HCT116 (cell line): ENCODE data around the gene PI4KA. TPM values are rescaled to one million over a fixed set of nuclear protein-coding genes. Genes with fewer than 3 reads are reported as not detected.

Source experiments
- ATAC-seq: fragments of 200-7000 bp; cut with Tn5 transposase; 2 replicates; pipeline ENCODE4 v1.9.1; 2020; ENCODE audit warnings: mild to moderate bottlenecking, moderate library complexity
- BruUV-seq: library from RNA; stranded (reverse); fragments of 400-500 nt; replicated peaks from 2 replicates; lab custom pipeline; 2021; lab: Mats Ljungman, UMichigan
- CTCF ChIA-PET: fragments of 300-600 bp; sonication (Branson Sonifier 250); formaldehyde crosslinking; loops from one replicate; lab custom pipeline; 2021; ENCODE audit warnings: antibody characterized with exemption; lab: Charles Lee
- POLR2A ChIA-PET: fragments of 300-600, 350-600 bp; sonication (Branson Sonifier 250); formaldehyde crosslinking; loops from one replicate; lab custom pipeline; 2021; ENCODE audit warnings: antibody characterized with exemption; lab: Charles Lee
- RAD21 ChIA-PET, 2 experiments: fragments of 300-600 bp; sonication (Branson Sonifier 250); formaldehyde crosslinking; loops; one replicate each; lab custom pipeline; 2023; ENCODE audit warnings: low total read pairs in 2 of 2; ENCODE audit not compliant: uncharacterized antibody in 2 of 2, unreplicated experiment in 2 of 2, low non-redundant PET in 1 of 2; lab: Charles Lee
- DNase-seq: peaks from one replicate; pipeline ENCODE4 v3.0.0-alpha.2; 2010; ENCODE audit warnings: low read depth, low spot score
- H2AFZ ChIP-seq: fragments of 200-600 bp; shearing (Covaris generic), sonication (generic); 2 replicates; pipeline ENCODE4 v1.6.1; 2017; ENCODE audit warnings: low read depth, mixed run types, mixed read lengths, antibody characterized with exemption, low read length; ENCODE audit not compliant: poor library complexity, severe bottlenecking
- H3K27ac ChIP-seq: 2 replicates; pipeline ENCODE4 v1.5.1; 2012; ENCODE audit warnings: low read depth, low read length
- H3K27me3 ChIP-seq: fragments of 200-600 bp; sonication (generic); 2 replicates; pipeline ENCODE4 v1.6.1; 2016; ENCODE audit warnings: mixed run types, low read length, mixed read lengths; ENCODE audit not compliant: insufficient read depth
- H3K36me3 ChIP-seq, 2 experiments: fragments of 200-500 bp in 1 of 2; fragments of 200-600 bp in 1 of 2; sonication (Bioruptor generic) in 1 of 2; sonication (generic) in 1 of 2; 2 replicates each; pipeline versions ENCODE4 v1.5.1 to v1.6.1; 2014 to 2016; ENCODE audit warnings: low read length in 2 of 2, inconsistent platforms in 1 of 2, mixed read lengths in 1 of 2, mixed run types in 1 of 2; ENCODE audit not compliant: insufficient read depth in 2 of 2, control insufficient read depth in 1 of 2
- H3K4me1 ChIP-seq, 2 experiments: fragments of 200-600 bp in 1 of 2; sonication (generic) in 1 of 2; 2 replicates each; pipeline versions ENCODE4 v1.5.1 to v1.6.1; 2012 to 2017; ENCODE audit warnings: low read length in 2 of 2, inconsistent platforms in 1 of 2, mild to moderate bottlenecking in 1 of 2, mixed read lengths in 1 of 2, mixed run types in 1 of 2, moderate library complexity in 1 of 2; ENCODE audit not compliant: insufficient read depth in 2 of 2, control insufficient read depth in 1 of 2
- H3K4me2 ChIP-seq: fragments of 200-600 bp; sonication (generic); 2 replicates; pipeline ENCODE4 v1.6.1; 2017; ENCODE audit warnings: mixed run types, low read length, mixed read lengths
- H3K4me3 ChIP-seq, 2 experiments: fragments of 200-600 bp in 1 of 2; sonication (generic) in 1 of 2; replicated peaks in 1 of 2; 2 replicates each; pipeline ENCODE4 v1.5.1; 2011 to 2016; ENCODE audit warnings: low read length in 2 of 2, control low read depth in 1 of 2, low read depth in 1 of 2, mild to moderate bottlenecking in 1 of 2, mixed read lengths in 1 of 2, mixed run types in 1 of 2
- H3K79me2 ChIP-seq: fragments of 200-600 bp; sonication (generic); 2 replicates; pipeline ENCODE4 v1.6.1; 2017; ENCODE audit warnings: mild to moderate bottlenecking, mixed run types, low read length, moderate library complexity, mixed read lengths; ENCODE audit not compliant: insufficient read depth
- H3K9ac ChIP-seq: fragments of 200-600 bp; sonication (generic); 2 replicates; pipeline ENCODE4 v1.6.1; 2016; ENCODE audit warnings: low read length, mixed read lengths
- H3K9me2 ChIP-seq: fragments of 200-600 bp; sonication (generic), shearing (Covaris generic); 2 replicates; pipeline ENCODE4 v1.6.1; 2017; ENCODE audit warnings: mixed run types, mild to moderate bottlenecking, moderate library complexity; ENCODE audit not compliant: insufficient read depth
- H3K9me3 ChIP-seq, 2 experiments: fragments of 200-500 bp in 1 of 2; fragments of 200-600 bp in 1 of 2; sonication (Bioruptor generic) in 1 of 2; sonication (generic) in 1 of 2; 2 replicates each; pipeline ENCODE4 v1.6.1; 2014 to 2017; ENCODE audit warnings: low read length in 2 of 2, mixed read lengths in 2 of 2, inconsistent platforms in 1 of 2, low read depth in 1 of 2, mild to moderate bottlenecking in 1 of 2, mixed run types in 1 of 2, moderate library complexity in 1 of 2; ENCODE audit not compliant: control insufficient read depth in 1 of 2, insufficient read depth in 1 of 2
- H4K20me1 ChIP-seq: fragments of 200-600 bp; sonication (generic), shearing (Covaris generic); 2 replicates; pipeline ENCODE4 v1.6.1; 2017; ENCODE audit warnings: mixed run types, mild to moderate bottlenecking, moderate library complexity; ENCODE audit not compliant: insufficient read depth
- CEBPB ChIP-seq: IDR thresholded peaks from 2 replicates; pipeline ENCODE4 v1.6.1; 2012; ENCODE audit warnings: low read depth
- CTCF ChIP-seq, 3 experiments: fragments of 200-600 bp in 1 of 3; sonication (generic) in 1 of 3; IDR thresholded peaks in 2 of 3; conservative IDR thresholded peaks in 1 of 3; 2 replicates each; pipeline ENCODE4 v1.5.1; 2012 to 2017; ENCODE audit warnings: low read depth in 2 of 3, low read length in 2 of 3, antibody characterized with exemption in 1 of 3, borderline replicate concordance in 1 of 3, control low read depth in 1 of 3, mild to moderate bottlenecking in 1 of 3, mixed read lengths in 1 of 3, mixed run types in 1 of 3, moderate library complexity in 1 of 3; ENCODE audit not compliant: insufficient read depth in 1 of 3
- EGR1 ChIP-seq: IDR thresholded peaks from 2 replicates; pipeline ENCODE4 v1.6.1; 2012; ENCODE audit warnings: low read depth
- ELF1 ChIP-seq: IDR thresholded peaks from 2 replicates; pipeline ENCODE4 v1.6.1; 2012; ENCODE audit warnings: low read depth, borderline replicate concordance
- EZH2 ChIP-seq: fragments of 200-600 bp; sonication (generic); IDR thresholded peaks from 2 replicates; pipeline ENCODE4 v1.6.1; 2017; ENCODE audit warnings: antibody characterized with exemption, mixed run types
- EZH2phosphoT487 ChIP-seq: fragments of 200-600 bp; IDR thresholded peaks from 2 replicates; pipeline ENCODE4 v1.6.1; 2018; ENCODE audit warnings: antibody characterized with exemption, borderline replicate concordance
- FOSL1 ChIP-seq: IDR thresholded peaks from 2 replicates; pipeline ENCODE4 v1.6.1; 2012; ENCODE audit warnings: low read depth
- JUND ChIP-seq: IDR thresholded peaks from 2 replicates; pipeline ENCODE4 v1.6.1; 2012
- MAX ChIP-seq: IDR thresholded peaks from 2 replicates; pipeline ENCODE4 v1.6.1; 2012
- POLR2AphosphoS5 ChIP-seq: IDR thresholded peaks from 2 replicates; pipeline ENCODE4 v1.6.1; 2011; ENCODE audit warnings: mild to moderate bottlenecking, low read depth, low read length, moderate library complexity
- RAD21 ChIP-seq: IDR thresholded peaks from 2 replicates; pipeline ENCODE4 v1.6.1; 2012; ENCODE audit warnings: low read depth, mild to moderate bottlenecking
- SP1 ChIP-seq: IDR thresholded peaks from 2 replicates; pipeline ENCODE4 v1.6.1; 2012; ENCODE audit warnings: low read depth
- SRF ChIP-seq: IDR thresholded peaks from 2 replicates; pipeline ENCODE4 v1.6.1; 2012; ENCODE audit warnings: low read depth
- ZFX ChIP-seq: fragments of 450-650 bp; IDR thresholded peaks from 2 replicates; pipeline ENCODE4 v1.6.1; 2017
- intact Hi-C: fragments of 100-400 bp; cut with micrococcal nuclease; formaldehyde crosslinking; loops from 2 replicates; pipeline ENCODE4 v1.10.0; 2022
- total RNA-seq: library from RNA; stranded (reverse); gene quantifications from one replicate; pipeline ENCODE4 v1.2.1, GENCODE V29; 2021; ENCODE audit not compliant: unreplicated experiment
- TF ChIP-seq, protein P1 (sequence below): IDR thresholded peaks from 2 replicates; pipeline ENCODE4 v1.6.1; 2011; ENCODE audit warnings: mild to moderate bottlenecking, low read length, moderate library complexity; ENCODE audit not compliant: insufficient replicate concordance; ENCODE audit errors: extremely low read depth

PI4KA gene
- total RNA-seq, 1 experiment from 2014 or later, result 59.6 TPM

DNA sequence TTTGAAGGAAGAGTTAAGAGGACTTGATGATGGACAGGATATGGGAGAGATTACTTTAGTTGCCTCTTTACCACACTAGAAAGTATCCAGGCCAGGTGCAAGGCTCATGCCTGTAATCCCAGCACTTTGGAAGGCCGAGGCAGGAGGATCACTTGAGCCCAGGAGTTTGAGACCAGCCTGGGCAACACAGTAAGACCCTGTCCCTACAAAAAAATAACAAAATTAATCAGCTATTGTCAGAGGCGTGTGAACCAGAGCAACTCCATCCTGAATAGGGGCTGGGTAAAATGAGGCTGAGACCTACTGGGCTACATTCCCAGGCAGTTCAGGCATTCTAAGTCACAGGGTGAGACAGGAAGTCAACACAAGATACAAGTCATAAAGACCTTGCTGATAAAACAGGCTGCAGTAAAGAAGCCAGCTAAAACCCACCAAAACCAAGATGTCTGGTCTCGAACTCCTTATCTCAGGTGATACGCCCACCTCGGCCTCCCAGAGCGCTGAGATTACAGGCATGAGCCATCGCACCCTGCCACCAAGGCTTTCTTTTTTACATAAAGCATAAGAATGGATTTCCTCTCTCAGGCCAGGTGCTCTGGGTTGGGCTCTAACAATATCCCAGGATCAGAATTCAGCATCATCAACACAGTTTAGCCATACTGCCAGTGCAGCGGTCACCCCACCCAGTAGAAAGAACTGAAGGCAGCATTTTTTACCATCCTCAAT is 17.8 kb downstream of the PI4KA start:
- Histone ChIP-seq H2AFZ (no peak overlapping the region), H3K36me3 (no peaks in the 10 kb centered on the region), H3K27ac (no peak overlapping the region), H3K9me3 (no peaks in the 10 kb centered on the region), H3K4me3 (no peak overlapping the region)
- no TSS peak for BruUV-seq
- no peak for ATAC-seq
- TF ChIP-seq JUND, result no peak
- TF ChIP-seq MAX, result no peak
- no peak for TF ChIP-seq ZFX
- TF ChIP-seq, all 23 proteins: peak for 0
- Histone ChIP-seq H3K27me3 (no peaks in the 10 kb centered on the region), H3K4me1 (no peaks in the 10 kb centered on the region; a peak in 1 of 4 replicates), H3K79me2 (peaks cover 16% of the 10 kb centered on the region), H4K20me1 (no peaks in the 10 kb centered on the region), H3K9me2 (no peaks in the 10 kb centered on the region), H3K9ac (no peak overlapping the region), H3K4me2 (no peak overlapping the region)
- intact Hi-C loops, result no loop called here
- POLR2A ChIA-PET, result no interaction called here
- CTCF ChIA-PET, result no interaction called here
- RAD21 ChIA-PET, result no interaction called here
- DNase-seq, result no peak

DNA sequence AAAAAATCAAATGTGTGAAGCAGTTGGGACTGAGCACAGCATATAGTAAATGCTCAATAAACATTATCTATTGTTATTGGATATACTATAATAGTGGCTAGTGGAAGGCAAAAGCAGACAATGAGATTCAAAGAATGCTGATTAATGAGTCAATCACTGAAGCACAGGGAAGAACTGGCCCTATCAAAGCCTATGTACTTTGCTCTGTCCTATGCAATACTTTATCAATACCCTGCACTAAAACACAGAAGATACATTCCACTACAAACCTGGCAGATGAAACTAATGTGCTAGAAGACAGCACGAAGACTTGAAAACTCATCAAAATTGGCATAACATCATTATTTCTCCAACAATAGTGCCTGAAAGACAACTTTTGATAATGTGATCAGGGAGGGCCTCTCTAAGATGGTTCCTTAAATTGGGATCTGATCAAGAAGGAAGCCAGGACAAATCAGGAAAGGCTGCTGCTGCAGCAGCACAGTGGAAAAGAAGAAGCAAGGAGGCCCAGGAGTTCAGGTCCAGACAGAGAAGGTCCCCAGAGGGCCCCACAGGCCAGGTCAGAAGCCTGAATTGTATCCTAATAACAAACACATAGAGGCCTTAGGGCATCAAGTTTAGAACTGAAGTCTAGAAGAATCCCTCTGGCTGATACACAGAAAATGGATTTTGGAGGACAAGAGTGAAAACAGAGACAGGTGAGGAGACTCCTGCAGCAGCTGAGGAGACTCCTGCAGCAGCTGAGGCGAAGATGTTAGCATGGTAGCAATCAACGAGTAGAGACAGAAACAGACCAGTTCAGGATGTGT is 18.6 kb downstream of the PI4KA start:
- Histone ChIP-seq H3K4me1 (no peaks in the 10 kb centered on the region; a peak in 1 of 4 replicates), H3K4me2 (no peak overlapping the region), H3K27ac (no peak overlapping the region), H3K9me2 (no peaks in the 10 kb centered on the region), H3K27me3 (no peaks in the 10 kb centered on the region), H2AFZ (no peak overlapping the region), H3K9me3 (no peaks in the 10 kb centered on the region)
- POLR2A ChIA-PET, result no interaction called here
- DNase-seq (no peak), ATAC-seq (no peak)
- no TSS peak for BruUV-seq
- TF ChIP-seq, protein P1, sequence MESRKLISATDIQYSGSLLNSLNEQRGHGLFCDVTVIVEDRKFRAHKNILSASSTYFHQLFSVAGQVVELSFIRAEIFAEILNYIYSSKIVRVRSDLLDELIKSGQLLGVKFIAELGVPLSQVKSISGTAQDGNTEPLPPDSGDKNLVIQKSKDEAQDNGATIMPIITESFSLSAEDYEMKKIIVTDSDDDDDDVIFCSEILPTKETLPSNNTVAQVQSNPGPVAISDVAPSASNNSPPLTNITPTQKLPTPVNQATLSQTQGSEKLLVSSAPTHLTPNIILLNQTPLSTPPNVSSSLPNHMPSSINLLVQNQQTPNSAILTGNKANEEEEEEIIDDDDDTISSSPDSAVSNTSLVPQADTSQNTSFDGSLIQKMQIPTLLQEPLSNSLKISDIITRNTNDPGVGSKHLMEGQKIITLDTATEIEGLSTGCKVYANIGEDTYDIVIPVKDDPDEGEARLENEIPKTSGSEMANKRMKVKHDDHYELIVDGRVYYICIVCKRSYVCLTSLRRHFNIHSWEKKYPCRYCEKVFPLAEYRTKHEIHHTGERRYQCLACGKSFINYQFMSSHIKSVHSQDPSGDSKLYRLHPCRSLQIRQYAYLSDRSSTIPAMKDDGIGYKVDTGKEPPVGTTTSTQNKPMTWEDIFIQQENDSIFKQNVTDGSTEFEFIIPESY, result no peak
- no peak for TF ChIP-seq SRF
- no peak for TF ChIP-seq RAD21
- no peak for TF ChIP-seq SP1
- TF ChIP-seq CEBPB, result no peak
- TF ChIP-seq JUND, result no peak
- no peak for TF ChIP-seq EZH2
- TF ChIP-seq ELF1, result no peak
- TF ChIP-seq EGR1, result no peak
- no peak for TF ChIP-seq CTCF (IDR thresholded peaks at IDR 0.05 in 2 of 3, conservative IDR thresholded peaks at IDR 0.05 in 1 of 3; ENCODE audit: borderline replicate concordance in 1 of 3, insufficient read depth in 1 of 3, low read depth in 2 of 3, low read length in 2 of 3)
- no peak for TF ChIP-seq EZH2phosphoT487
- TF ChIP-seq POLR2AphosphoS5, result no peak
- no peak for TF ChIP-seq FOSL1
- TF ChIP-seq, all 23 proteins: peak for 0
- ChIA-PET CTCF (no interaction called here), RAD21 (no interaction called here)
- Histone ChIP-seq H3K36me3 (no peaks in the 10 kb centered on the region), H3K9ac (no peak overlapping the region), H3K79me2 (peaks cover 12% of the 10 kb centered on the region), H4K20me1 (no peaks in the 10 kb centered on the region), H3K4me3 (no peak overlapping the region)
- intact Hi-C loops, result no loop called here
